NCI-H2081 (cell line): ENCODE data around the gene SP4.
"Not testable (repeated sequence)": the region's sequence is repeated elsewhere in the genome, so short reads cannot be mapped to it uniquely, and the experiment has no call there.

Experiments used
- DNase-seq, 2 experiments: peaks; one replicate each; lab custom pipeline; 2025; lab: John Stamatoyannopoulos, UW

Gene SP4

DNA sequence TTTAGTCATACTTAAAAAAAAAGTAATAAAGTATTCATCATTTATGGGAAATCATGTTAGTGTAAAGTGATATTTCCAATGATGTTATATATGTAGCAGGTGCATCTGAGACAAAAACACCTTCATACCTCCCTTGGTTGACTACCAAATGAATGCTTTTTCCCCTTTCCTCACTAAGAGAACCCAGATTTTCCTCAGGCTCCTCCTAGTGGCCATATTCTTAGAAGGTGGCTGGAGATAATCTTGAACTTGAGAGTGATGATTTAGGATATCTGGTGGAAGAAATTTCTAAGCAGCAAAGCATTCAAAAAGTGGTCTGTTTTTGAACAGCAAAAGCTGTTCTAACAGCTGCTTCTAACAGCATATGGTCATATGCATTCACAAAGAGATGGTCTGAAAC, 98.1 kb downstream of the SP4 start:
- DNase-seq, result no peak

DNA sequence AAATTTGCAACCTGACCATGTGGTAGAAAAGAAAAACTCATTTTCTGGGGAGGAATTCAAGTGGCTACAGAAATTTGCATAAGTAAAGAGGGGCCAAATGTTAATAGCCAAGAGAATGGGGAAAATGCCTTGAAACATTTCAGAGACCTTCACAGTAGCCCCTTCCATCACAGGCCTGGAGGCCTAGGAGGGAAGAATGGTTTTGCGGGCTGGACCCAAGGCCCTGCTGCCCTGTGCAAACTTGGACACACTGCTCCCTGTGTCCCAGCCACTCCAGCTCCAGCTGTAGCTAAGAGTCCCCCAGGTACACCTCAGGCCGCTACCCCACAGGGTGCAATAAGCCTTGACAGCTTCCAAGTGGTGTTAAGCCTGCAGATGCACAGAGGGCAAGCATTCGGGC, 98.6 kb downstream of the SP4 start:
- no peak for DNase-seq

DNA sequence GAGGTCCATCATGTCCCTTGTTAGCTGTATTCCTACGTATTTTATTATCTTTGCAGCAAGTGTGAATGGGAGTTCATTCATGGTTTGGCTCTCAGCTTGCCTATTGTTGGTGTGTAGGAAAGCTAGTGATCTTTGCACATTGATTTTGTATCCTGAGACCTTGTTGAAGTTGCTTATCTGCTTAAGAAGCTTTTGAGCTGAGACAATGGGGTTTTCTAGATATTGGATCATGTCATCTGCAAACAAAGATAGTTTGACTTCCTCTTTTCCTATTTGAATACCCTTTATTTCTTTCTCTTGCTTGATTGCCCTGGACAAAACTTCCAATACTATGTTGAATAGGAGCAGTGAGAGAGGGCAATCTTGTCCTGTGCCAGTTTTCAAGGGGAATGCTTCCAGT, 104.6 kb downstream of the SP4 start:
- DNase-seq, result not testable (repeated sequence)

DNA sequence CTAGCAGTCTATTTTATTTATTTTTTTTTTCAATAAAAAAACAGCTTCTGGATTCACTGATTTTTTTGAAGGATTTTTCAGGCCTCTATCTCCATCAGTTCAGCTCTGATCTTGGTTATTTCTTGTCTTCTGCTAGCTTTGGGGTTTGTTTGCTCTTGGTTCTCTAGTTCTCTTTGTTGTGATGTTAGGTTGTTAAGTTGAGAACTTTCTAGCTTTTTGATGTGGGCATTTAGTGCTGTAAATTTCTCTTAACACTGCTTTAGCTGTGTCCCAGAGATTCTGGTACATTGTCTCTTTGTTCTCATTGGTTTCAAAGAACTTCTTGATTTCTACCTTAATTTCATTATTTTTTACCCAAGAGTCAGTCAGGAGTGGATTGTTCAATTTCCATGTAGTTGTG, 105.8 kb downstream of the SP4 start:
- DNase-seq, result not testable (repeated sequence)

GRCh38 chr7:21536445-21537118, 108.7 kb downstream of the SP4 start:
- not testable (repeated sequence) for DNase-seq

- no peak for DNase-seq
Observed at GRCh38 chr7:21538936-21539495, 111.1 kb downstream of the SP4 start.

DNA sequence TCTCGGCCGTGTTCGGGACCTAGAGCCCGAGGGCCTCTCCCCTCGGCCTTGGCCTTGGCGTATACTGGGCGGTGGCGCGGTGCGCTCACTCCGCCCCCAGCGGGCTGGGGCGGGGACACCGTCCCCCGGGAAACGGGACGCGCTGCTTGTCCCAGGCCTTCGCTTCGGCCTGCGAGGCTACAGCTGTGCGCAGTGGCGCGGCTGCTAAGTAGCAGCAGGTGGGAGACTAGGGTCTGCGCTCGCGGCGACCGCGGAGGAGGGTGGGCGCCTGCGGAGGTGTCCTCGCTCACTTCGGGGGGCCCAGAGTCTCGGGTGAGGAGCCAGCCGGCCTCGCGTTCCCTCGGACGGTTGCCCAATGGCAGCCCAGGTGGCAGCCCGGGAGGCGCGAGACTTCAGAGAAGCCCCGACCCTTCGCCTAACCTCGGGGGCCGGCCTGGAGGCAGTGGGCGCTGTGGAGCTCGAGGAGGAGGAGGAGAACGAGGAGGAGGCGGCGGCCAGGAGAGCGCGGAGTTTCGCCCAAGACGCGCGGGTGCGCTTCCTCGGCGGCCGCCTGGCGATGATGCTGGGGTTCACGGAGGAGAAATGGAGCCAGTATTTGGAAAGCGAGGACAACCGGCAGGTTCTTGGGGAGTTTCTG, 115.1 kb downstream of the SP4 start, which contains the start of gene DNAH11:
TSS of gene DNAH11 (plus strand) at position 149 of the 637 bp plus-strand sequence. CDS start at position 356, 207 bp downstream.
- DNase-seq, result peak in 1 of 2 experiments; percentile 17

- DNase-seq, result peak; percentile 25 to 65
Observed at GRCh38 chr7:21543528-21544302, 115.8 kb downstream of the SP4 start.

DNA sequence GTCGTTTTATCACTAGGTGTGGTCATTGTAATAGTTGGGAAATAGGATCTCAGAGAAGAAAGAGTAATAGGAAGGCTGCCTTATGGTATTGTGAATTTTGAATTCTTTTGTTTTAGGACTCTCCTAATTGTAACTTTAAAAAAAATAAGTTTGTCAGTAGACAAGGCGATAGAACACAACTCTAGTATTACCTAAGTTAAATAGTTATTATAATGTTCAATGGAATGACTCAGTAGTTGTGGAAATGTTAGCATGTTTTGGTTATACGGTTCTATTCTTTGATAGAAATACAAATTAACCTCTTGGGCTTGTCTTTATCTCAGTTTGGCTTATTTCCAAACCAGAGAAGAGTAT, 116.4 kb downstream of the SP4 start:
- no peak for DNase-seq

GRCh38 chr7:21544715-21545114, 116.8 kb downstream of the SP4 start:
- DNase-seq, result no peak

DNA sequence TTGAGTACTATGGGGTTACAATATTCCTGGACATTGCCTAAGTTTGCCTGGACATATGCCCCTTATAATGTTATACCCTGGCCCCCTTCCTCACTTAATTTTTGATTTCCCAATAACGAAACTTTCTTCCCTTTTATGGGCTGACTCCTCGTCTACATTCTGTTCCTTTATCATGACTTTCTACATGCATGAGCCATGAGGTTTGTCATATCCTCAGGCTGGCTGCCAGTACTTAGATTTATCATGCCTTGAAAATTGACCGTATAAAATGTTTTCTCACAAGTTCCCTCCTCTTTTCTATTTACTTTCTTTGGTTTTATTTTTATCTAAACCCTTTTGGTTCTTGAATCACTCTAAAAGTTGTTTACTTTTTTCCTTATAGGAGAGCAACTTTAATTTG, 119.6 kb downstream of the SP4 start:
- DNase-seq, result no peak

GRCh38 chr7:21548491-21548890, 120.6 kb downstream of the SP4 start:
- DNase-seq, result no peak

DNA sequence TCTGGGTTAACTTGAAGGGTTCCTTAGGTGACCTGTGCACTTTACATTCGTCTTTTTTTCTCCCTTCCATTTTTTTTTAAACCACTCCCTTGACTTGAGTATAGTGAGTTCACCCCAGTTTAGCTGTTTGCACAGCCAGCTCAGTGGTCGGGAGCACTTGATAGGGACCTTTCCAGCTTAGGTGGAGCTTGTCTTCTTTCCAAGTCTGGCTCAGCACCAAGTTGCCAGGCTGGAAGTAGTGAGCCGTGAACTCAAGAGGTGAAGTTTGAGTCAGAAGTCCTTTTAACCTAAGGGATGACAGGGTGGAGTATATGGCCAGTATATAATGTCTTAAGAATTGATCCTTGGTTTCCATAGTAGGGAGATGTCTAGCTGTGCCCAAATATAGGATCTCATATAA, 122.2 kb downstream of the SP4 start:
- no peak for DNase-seq

- DNase-seq, result no peak
Observed at GRCh38 chr7:21550821-21551531, 123.1 kb downstream of the SP4 start.

DNA sequence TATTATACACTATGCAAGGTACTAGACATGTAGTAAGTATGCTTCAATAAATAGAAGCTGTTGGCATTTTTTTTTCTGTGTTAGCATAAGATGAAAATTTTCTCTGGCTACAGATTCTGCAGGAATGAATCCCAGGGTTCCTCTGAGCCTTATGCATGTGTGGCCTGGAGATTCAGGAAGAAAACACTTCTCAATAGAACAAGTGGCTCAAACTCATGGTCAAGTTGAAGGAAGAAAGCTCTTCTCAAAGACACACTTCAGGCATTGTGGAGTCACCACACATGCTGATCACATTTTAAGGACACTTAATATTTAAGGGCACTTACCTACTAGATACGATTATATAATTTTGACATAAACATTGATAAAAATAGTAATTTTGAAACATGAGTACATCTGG, 134.5 kb downstream of the SP4 start:
- DNase-seq, result no peak
